ENCODE data around the gene TANC1. TPM values are rescaled to one million over a fixed set of nuclear protein-coding genes. Genes with fewer than 3 reads are reported as not detected.

The TANC1 gene
- total RNA-seq, 3 donors from 2014 or later: 0.33 to 0.40 (median 0.34) TPM

GRCh38 chr2:158969162-158969714 lies 798 bp downstream of the TANC1 start:
- ATAC-seq (peak; percentile 5 to 12), DNase-seq (no peak)

GRCh38 chr2:158969715-158970240 lies 1.3 kb downstream of the TANC1 start:
- no peaks in the 10 kb centered on the region for H3K36me3 Mint-ChIP-seq (ENCODE audit: insufficient read depth)
- H3K9me3 Mint-ChIP-seq: no peaks in the 10 kb centered on the region
- peaks cover 17% of the 10 kb centered on the region for H3K4me1 Mint-ChIP-seq (ENCODE audit: low read depth)
- peaks cover 47% of the 10 kb centered on the region for H3K27me3 Mint-ChIP-seq (ENCODE audit: low read depth)
- ATAC-seq: no peak
- H3K4me3 Mint-ChIP-seq: peak overlapping the region; percentile 72
- DNase-seq: no peak

More at GRCh38 chr2:158969162-158969714, 798 bp downstream of the TANC1 start:
- Mint-ChIP-seq H3K36me3 (ENCODE audit: insufficient read depth) (no peaks in the 10 kb centered on the region), H3K9me3 (no peaks in the 10 kb centered on the region), H3K4me1 (ENCODE audit: low read depth) (peaks cover 17% of the 10 kb centered on the region), H3K4me3 (peak overlapping the region; percentile 72), H3K27me3 (ENCODE audit: low read depth) (peaks cover 47% of the 10 kb centered on the region)

- H3K27me3 Mint-ChIP-seq (ENCODE audit: low read depth): peaks cover 47% of the 10 kb centered on the region
- H3K4me3 Mint-ChIP-seq: peak overlapping the region; percentile 72
- H3K9me3 Mint-ChIP-seq: no peaks in the 10 kb centered on the region
- H3K4me1 Mint-ChIP-seq (ENCODE audit: low read depth): peaks cover 17% of the 10 kb centered on the region
- ATAC-seq (no peak), DNase-seq (no peak)
- no peaks in the 10 kb centered on the region for H3K36me3 Mint-ChIP-seq (ENCODE audit: insufficient read depth)
These were observed 1.9 kb downstream of the TANC1 start for GRCh38 chr2:158970241-158970751.

- Mint-ChIP-seq H3K27me3 (ENCODE audit: low read depth) (peaks cover 36% of the 10 kb centered on the region), H3K9me3 (no peaks in the 10 kb centered on the region), H3K36me3 (ENCODE audit: insufficient read depth) (no peaks in the 10 kb centered on the region), H3K4me3 (no peak overlapping the region), H3K4me1 (ENCODE audit: low read depth) (peaks cover 14% of the 10 kb centered on the region)
- ATAC-seq (no peak), DNase-seq (no peak)
These were observed 4.9 kb downstream of the TANC1 start for GRCh38 chr2:158973116-158973956.

- DNase-seq (no peak), ATAC-seq (no peak)
- Mint-ChIP-seq H3K4me3 (no peak overlapping the region), H3K27me3 (ENCODE audit: low read depth) (peaks cover 27% of the 10 kb centered on the region), H3K4me1 (ENCODE audit: low read depth) (peaks cover 2% of the 10 kb centered on the region), H3K9me3 (no peaks in the 10 kb centered on the region), H3K36me3 (ENCODE audit: insufficient read depth) (no peaks in the 10 kb centered on the region)
These were observed 7.0 kb downstream of the TANC1 start for GRCh38 chr2:158975271-158975921.

- peaks cover 10% of the 10 kb centered on the region for H3K27me3 Mint-ChIP-seq (ENCODE audit: low read depth)
These were observed 11.3 kb downstream of the TANC1 start for GRCh38 chr2:158979772-158980171.

GRCh38 chr2:158984604-158985135 lies 16.2 kb downstream of the TANC1 start:
- Mint-ChIP-seq H3K36me3 (ENCODE audit: insufficient read depth) (no peaks in the 10 kb centered on the region), H3K9me3 (no peaks in the 10 kb centered on the region), H3K27me3 (ENCODE audit: low read depth) (peaks cover 8% of the 10 kb centered on the region), H3K4me1 (ENCODE audit: low read depth) (no peaks in the 10 kb centered on the region), H3K4me3 (no peak overlapping the region)
- no peak for DNase-seq
- ATAC-seq: no peak

More at GRCh38 chr2:158979772-158980171, 11.3 kb downstream of the TANC1 start:
- H3K9me3 Mint-ChIP-seq: no peaks in the 10 kb centered on the region
- no peak for ATAC-seq
- no peak overlapping the region for H3K4me3 Mint-ChIP-seq
- no peak for DNase-seq
- H3K4me1 Mint-ChIP-seq (ENCODE audit: low read depth): no peaks in the 10 kb centered on the region
- no peaks in the 10 kb centered on the region for H3K36me3 Mint-ChIP-seq (ENCODE audit: insufficient read depth)

- Mint-ChIP-seq H3K36me3 (ENCODE audit: insufficient read depth) (no peaks in the 10 kb centered on the region), H3K4me3 (no peak overlapping the region), H3K27me3 (ENCODE audit: low read depth) (peaks cover 8% of the 10 kb centered on the region), H3K4me1 (ENCODE audit: low read depth) (no peaks in the 10 kb centered on the region), H3K9me3 (no peaks in the 10 kb centered on the region)
- ATAC-seq (no peak), DNase-seq (no peak)
These were observed 20.1 kb downstream of the TANC1 start for GRCh38 chr2:158988501-158988900.

GRCh38 chr2:158989165-158989564 lies 20.7 kb downstream of the TANC1 start:
- Mint-ChIP-seq H3K9me3 (no peaks in the 10 kb centered on the region), H3K4me1 (ENCODE audit: low read depth) (no peaks in the 10 kb centered on the region), H3K36me3 (ENCODE audit: insufficient read depth) (no peaks in the 10 kb centered on the region), H3K27me3 (ENCODE audit: low read depth) (peaks cover 8% of the 10 kb centered on the region), H3K4me3 (no peak overlapping the region)
- ATAC-seq (no peak), DNase-seq (no peak)

GRCh38 chr2:158990397-158991214 lies 22.2 kb downstream of the TANC1 start:
- Mint-ChIP-seq H3K9me3 (no peaks in the 10 kb centered on the region), H3K4me1 (ENCODE audit: low read depth) (no peaks in the 10 kb centered on the region), H3K27me3 (ENCODE audit: low read depth) (peaks cover 8% of the 10 kb centered on the region), H3K4me3 (no peak overlapping the region), H3K36me3 (ENCODE audit: insufficient read depth) (no peaks in the 10 kb centered on the region)
- DNase-seq: no peak
- ATAC-seq: no peak

GRCh38 chr2:158993030-158993429 lies 24.6 kb downstream of the TANC1 start:
- no peak for ATAC-seq
- no peaks in the 10 kb centered on the region for H3K9me3 Mint-ChIP-seq
- no peak overlapping the region for H3K4me3 Mint-ChIP-seq
- peaks cover 8% of the 10 kb centered on the region for H3K27me3 Mint-ChIP-seq (ENCODE audit: low read depth)
- no peaks in the 10 kb centered on the region for H3K4me1 Mint-ChIP-seq (ENCODE audit: low read depth)
- no peak for DNase-seq
- no peaks in the 10 kb centered on the region for H3K36me3 Mint-ChIP-seq (ENCODE audit: insufficient read depth)

GRCh38 chr2:158993721-158994587 lies 25.5 kb downstream of the TANC1 start:
- DNase-seq (no peak), ATAC-seq (no peak)
- no peaks in the 10 kb centered on the region for H3K36me3 Mint-ChIP-seq (ENCODE audit: insufficient read depth)
- H3K27me3 Mint-ChIP-seq (ENCODE audit: low read depth): peaks cover 7% of the 10 kb centered on the region
- H3K4me3 Mint-ChIP-seq: no peak overlapping the region
- no peaks in the 10 kb centered on the region for H3K9me3 Mint-ChIP-seq
- no peaks in the 10 kb centered on the region for H3K4me1 Mint-ChIP-seq (ENCODE audit: low read depth)
